Cardiac septum (tissue), 1 donor: ENCODE measurements around the gene ITSN1. TPM values are rescaled to one million over a fixed set of nuclear protein-coding genes. Genes with fewer than 3 reads are reported as not detected.

Experiments used
- total RNA-seq: library from RNA; stranded (reverse); fragmentation: NEBNext Ultra II Directional; extraction: Animal tissue kit (Norgen Biotek cat#: 25700); gene quantifications from one replicate; pipeline ENCODE4 v1.2.1, GENCODE V29; 2021
- donor health status: DM: no; HTN: no; CAD: no.

Gene ITSN1
- total RNA-seq, 1 donor from 2014 or later = 25.5 TPM

Other genes starting within 250 kb of the ITSN1 start
- 37.0 TPM for gene IFNGR2, start 239.1 kb upstream of the ITSN1 start, total RNA-seq
- gene TMEM50B, start 162.5 kb upstream of the ITSN1 start, total RNA-seq = 31.7 TPM
- 4.6 TPM for gene DNAJC28, start 150.8 kb upstream of the ITSN1 start, total RNA-seq
- gene GART, start 100.4 kb upstream of the ITSN1 start, total RNA-seq = 45.3 TPM
- 212 TPM for gene SON, start 99.5 kb upstream of the ITSN1 start, total RNA-seq
- 8.2 TPM for gene DONSON, start 53.8 kb upstream of the ITSN1 start, total RNA-seq
- 23.0 TPM for gene CRYZL1, start 760 bp upstream of the ITSN1 start, total RNA-seq